GM18519 (cell line): ENCODE data around the gene TENT4A.
"Not testable (repeated sequence)": the region's sequence is repeated elsewhere in the genome, so short reads cannot be mapped to it uniquely, and the experiment has no call there.

Source experiments
- ATAC-seq: cut with Tn5 transposase; IDR thresholded peaks from one replicate; pipeline ENCODE4 v1.9.1; 2021; ENCODE audit warnings: mild to moderate bottlenecking, moderate library complexity; ENCODE audit not compliant: unreplicated experiment, low FRiP score

Gene TENT4A

DNA sequence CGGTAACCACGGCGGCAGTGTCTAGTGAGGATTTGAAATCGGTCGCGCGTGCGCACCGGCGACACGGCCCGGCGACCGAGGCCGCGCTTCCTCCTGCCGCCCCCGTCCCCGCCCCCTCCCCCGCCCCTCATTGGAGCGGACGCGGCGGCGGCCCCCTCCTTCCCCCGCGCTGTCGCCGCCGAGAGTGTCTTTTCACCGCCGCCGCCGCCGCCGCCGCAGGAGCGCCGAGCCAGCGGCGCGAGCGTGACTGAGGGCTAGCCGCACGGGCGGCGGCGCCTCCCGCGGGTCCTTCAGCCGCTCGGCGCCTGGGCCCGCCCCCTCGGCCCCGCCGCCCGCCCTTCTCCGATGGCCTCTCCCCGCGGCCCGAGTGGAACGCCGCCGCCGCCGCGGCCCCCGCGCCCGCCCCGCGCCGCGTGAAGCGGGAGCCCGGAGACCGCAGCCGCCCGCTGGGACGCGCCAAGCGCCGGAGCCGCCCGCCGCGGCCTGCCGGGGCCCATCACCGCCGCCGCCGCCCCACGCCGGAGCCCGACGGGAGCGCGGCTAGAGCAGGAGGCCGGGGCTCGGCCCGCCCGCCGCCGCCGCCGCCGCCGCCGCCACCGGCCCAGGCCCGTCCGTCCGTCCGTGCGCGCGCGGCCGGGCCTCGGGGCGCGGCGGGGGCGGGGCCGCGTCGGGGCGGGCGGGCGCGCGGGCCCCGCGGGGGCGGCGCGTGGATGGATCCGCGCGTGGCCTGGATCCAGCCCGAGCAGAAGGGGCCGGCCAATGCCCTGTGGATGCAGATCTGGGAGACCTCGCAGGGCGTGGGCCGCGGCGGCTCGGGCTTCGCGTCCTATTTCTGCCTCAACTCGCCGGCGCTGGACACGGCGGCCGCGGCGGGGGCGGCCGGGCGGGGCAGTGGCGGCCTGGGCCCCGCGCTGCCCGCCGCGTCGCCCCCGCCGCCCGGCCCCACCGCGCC is at the start of gene TENT4A:
TENT4A (plus strand) TSS at position 159 of the 952 bp plus-strand sequence; CDS start at position 711, 552 bp downstream.
- no peak for ATAC-seq

DNA sequence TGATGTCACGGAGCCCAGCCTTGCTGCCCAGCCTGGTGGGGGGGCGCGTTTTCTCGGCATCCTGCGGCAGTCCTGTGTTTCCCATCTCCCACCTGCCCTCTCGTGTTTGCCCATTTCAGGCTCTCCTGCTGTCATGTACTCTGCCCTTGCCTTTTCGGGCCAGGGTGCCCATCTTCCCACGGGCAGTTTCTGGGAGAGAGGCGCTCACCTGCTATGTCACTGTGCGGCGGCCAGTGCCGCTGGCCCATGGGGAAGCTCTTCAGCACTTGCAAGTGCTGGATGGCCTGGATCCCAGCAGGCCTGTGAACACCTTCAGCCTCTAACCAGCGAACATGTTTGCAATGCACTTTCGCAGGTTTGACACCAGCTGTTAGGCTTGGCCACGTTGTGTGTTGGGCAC is 46.5 kb upstream of the TENT4A start:
- ATAC-seq = no peak

DNA sequence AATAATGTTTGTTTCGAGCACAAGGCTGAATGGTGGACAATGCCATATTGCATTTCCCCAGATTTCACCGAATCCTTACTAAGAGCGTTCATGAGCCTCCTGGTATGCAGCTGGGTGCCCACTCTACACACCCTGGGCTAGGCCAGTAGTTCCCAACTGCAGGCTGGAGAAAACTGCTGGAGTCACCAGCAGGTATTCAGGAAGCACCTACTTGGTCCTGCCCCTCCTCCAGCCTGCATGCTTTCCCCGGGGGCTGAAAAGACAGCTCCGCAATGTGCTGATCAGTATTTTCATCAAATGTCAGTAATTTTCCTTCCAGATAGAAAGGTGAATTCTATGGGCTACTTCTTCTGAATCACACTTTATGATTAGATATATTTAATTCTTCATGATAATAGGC is 45.6 kb upstream of the TENT4A start:
- ATAC-seq = no peak

DNA sequence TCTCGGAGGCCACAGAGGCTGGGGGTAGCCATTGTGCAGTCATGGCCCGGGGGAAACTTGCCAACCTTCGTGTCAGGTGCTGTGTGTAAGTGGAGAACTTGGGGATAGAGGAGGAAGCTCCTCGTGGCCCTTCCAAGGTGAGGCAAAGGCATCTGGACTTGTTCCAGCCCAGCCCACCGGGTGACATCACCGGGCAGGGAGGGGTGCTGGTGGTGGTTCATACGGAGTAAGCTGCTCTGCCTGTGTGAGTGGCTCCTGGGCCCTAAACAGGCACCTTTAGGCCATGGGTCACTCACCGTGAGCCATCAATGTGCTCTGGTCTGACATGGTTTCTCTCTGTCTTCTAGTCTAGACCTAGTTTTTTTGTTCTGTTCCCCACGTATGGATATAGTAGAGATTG is 44.5 kb upstream of the TENT4A start:
- ATAC-seq = not testable (repeated sequence)

DNA sequence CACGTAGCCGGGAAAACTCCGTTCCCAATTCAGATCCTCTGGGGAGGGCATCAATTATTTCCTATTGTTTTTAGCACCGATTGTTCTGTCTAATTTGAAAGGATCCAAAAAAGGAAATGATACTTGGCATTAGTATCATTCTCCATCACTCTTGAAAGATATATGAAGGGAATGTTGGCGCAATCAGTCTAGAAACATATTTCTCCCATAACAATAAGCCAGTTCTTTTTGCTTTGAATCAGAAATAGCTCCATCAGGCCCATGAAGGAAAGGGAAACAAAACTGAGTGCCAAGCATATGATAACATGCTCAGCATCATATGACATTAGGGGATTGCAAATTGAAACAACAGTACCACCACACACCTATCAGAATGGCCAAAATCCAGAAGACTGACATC is 40.2 kb upstream of the TENT4A start:
- ATAC-seq = no peak

DNA sequence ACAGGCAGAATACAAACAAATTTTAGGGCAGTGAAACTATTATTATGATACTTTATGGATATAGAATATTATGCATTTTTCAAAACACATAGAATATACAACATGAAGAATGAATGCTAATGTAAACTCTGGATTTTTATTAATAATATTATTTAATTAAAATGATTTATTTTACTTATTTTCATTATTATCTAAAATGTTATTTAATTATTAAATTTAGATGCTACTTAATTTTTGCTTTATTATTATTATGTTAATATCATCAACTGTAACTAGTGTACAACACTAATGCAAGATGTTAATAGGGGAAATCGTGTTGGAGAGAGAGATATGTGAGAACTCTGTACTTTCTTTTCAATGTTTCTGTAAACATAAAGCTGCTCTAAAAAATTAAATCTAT is 39.3 kb upstream of the TENT4A start:
- no peak for ATAC-seq

DNA sequence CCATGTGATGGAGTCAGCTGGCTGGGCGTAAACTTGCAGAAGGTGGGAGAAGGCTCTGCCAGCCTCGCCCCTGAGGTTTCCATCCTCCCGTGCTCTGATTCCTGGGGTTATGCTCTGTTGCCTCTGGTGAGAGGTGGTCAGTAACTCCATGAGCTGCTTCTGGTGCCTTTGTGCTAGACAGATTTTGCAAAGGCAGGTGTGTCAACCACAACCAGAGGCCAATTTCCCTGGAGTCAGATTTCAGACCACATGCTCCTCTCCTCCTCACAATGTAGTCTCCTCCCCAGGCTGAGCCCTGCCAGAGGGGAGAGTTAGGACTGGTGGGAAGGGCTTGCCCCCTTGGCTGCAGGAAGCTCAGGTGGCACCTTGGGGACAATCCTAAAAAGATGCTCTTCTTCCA is 38.8 kb upstream of the TENT4A start:
- ATAC-seq = no peak

DNA sequence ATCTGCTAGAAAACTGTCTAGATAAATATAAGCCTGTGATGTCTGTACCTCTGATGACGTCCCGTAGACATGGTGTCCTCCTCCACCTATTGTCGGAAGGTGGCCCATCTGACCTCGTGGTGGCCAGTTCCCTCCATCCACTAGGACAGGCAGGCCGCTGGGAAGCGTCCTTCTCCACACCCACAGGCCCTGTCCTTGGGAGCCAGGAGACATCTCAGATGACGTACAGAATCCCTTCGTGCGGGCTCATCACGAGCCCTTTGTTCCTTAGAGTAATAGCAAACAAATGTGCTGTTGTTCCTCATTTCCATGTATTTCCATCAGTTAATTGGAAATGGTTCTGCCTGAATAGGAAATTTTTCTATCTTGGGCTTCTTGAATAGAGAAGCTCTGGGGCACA is 38.3 kb upstream of the TENT4A start:
- no peak for ATAC-seq

DNA sequence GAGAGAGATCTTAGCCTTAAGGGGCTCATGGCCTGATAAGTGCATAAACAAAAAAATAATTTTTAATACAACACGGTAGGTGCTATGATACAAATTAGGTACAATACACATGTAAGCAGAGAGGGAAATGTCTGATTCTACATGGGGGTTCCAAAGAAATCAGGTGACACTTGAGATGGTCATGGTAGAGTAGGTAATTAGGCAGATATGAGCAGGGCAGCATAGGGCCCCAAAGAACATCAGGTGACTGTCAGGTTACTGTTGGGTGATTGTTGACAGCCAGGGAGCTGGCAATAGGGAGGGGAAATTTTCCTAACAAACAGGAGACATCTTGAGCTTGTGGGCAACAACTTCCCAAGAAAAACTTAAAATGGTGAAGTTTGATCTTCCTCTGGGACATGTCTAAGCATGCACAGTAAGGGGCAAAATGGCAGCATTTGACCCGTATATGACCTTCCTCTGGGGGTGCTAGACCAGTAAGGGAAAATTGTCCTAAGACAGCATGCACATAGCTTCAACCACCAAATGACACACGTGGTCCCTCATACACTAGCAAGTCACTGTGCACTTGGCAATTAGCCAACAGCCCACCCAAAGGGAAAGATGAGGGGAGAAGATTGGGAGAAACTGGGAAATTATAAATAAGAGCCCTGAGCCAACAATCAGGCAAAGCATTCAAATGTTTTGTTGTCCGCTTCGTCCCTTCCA is 37.3 kb upstream of the TENT4A start:
- no peak for ATAC-seq

DNA sequence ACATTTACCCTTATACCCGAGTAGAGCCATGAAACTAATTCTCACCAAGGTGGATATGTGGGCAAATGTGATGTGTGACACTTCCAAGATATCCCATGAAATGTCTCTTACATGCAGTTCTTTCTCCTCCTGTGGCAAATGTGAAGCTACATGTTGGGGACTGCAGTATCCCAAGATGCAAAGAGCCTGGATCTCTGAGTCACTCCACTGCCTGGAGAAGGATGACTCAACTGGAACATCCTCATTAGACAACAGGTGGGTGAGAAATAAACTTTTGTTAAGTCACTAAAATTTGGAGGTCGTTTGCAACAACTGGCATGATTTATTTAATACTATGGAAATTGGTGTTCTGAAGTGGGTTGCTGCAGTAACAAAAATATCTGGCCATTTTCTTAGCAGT is 36.5 kb upstream of the TENT4A start:
- no peak for ATAC-seq

DNA sequence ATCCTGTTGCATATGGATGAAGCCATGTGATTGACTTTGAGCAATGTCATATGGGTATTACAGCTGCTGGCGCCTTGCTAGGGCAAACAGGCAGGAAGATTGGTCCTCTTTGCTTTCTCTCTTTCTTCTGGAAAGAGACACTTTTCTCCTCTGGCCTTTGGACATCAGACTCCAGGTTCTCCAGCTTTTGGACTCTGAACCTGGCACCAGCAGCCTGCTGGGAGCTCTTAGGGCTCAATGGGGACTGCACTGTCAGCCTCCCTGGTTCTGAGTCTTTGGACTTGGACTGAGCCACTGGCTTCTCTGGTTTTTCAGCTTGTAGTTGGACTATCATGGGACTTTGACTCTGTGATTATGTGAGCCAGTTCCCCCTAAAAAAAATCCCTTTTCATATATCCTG is 34.8 kb upstream of the TENT4A start:
- ATAC-seq = no peak

DNA sequence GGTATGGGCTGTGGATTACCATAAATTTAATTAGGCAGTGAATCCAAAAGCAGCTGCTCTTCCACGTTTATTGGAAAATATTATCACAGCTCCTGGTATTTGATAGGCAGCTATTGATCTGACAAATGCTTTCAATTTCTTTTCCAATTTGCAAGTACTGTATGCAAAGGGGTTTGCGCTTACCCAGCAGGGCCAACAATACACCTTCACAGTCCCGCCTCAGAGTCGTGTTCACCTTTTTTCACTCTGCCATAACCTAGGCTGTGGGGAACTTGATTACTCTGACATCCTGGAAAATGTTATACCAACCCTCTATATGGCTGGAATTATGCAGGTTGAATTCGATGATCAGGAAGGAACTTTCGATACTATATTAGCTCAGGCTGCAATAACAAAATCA is 32.3 kb upstream of the TENT4A start:
- no peak for ATAC-seq

DNA sequence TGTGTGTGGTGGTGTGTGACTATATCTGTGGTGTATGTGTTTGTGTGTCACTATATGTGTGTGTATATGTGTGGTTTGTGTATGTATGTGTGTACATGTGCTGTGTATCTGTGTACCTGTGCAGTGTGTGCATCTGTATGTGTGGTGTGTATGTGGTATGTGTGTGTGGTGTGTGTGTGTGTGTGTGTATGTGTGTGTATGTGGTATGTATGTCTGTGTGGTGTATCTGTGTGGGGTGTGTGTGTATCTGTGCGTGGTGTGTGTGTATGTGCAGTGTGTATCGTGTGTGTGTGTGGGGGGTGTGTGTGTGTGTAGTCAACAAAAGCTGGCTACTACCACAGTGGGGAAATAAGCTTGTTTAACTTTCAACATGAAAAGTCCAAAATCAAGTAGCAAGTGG is 31.6 kb upstream of the TENT4A start:
- no peak for ATAC-seq

DNA sequence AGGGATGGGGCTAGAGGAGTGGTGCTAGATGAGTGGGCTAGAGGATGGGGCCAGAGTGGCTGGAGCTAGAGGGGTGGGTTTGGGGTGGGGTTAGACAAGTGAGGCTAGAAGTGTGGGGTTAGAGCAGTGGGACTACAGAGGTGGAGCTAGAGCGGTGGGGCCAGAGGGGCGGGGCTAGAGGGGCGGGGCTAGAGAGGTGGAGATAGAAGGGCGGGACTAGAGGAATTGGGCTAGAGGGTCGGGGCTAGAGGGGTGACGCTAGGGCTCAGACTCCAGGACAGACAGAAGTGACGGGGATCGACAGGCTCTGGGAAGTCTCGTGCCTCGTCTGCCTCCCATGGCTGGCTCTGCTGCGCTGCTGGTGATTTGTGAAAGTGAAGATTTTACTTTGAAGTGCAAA is 31.0 kb upstream of the TENT4A start:
- ATAC-seq = no peak

DNA sequence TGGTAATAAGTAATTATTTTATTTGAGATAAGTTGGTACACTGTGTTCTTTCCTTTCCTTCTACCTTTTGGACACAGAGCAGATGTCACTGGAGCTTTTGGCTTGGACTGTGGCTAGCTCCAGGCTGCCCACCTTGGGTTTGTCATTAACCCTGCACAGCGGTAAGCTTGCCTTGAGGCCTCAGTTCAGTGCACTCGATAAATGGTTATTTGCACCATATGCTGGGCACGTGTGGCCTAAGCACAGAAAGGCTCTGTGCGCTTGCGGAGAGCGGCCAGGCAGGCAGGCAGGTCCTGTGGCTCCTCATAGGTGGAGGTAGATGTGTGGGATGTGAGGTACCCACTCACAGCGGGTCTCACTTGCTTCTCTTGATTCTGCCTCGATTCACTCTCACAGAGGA is 30.0 kb upstream of the TENT4A start:
- ATAC-seq = no peak

DNA sequence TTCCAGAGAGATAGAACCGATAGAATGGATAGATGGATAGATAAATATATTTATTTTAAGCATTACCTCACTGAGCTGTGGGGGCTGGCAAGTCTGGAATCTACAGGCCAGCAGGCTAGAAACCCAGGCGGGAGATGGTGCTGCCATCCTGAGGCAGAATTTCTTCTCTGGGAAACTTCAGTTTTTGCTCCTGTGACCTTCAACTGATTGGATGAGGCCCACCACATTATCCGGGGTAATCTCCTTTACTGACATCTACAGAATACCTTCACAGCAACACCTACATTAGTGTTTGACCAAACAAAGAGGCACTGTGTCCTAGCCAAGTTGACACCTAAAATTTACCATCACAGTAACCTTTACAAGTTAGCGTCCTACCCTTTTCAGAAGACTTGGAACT is 29.2 kb upstream of the TENT4A start:
- no peak for ATAC-seq

DNA sequence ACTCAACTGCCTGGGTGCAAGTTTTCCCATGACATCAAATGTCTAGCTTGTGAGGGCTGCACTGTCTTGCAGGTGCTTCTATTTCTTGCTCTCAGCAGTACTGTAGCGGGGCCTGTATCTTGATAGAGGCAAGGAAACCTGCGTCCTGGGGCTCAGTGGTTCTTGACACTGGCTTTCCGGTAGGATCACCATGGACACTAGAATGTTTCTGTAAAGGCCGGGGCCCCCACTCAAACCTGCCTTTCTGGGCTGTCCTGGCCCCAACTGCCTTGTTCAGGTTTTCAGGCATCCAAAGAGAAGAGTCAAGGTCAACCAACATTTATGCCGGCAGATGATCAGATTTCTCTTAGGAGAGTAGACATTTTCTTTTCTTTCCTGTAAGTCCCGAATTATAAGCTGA is 26.7 kb upstream of the TENT4A start:
- no peak for ATAC-seq

DNA sequence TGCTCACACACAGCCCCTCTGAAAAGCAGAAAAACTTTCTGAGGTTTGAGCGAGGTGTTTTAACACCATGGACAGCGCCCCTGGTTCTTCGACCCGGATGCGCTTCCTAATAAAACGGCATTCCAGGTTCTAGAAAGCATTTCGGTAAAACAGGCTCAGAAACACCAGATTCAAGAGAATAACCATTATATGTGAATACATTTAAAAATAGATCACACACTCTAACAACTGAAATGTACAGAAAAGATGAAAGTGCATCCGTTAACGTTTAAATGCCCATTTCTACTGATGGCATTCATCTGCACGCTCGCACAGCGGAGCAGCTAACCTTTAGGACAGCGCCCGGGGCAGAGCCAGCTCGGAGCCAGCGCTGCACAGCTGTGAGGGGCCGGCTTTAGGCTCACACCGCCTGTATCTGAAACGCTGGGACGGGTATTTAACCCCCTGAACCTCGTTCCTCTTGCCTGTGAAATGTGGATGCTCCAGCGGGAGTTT is 26.3 kb upstream of the TENT4A start:
- no peak for ATAC-seq

DNA sequence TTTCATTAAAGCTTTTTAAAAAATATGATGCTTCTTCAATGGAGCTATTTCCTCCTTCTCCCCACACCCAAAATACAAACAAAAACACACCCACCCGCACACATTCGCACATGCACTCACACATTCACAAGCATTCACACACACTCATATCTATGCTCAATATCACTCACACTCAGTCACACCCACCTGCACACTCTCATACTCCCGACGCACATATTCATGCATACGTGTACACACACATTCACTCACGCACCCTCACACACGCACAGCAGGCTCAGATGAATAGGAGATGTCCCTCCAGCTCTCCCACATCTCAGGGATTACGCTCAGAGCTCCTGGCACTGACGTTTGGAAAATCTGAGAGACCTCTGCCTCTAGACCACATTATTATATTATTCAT is 25.7 kb upstream of the TENT4A start:
- ATAC-seq = no peak

DNA sequence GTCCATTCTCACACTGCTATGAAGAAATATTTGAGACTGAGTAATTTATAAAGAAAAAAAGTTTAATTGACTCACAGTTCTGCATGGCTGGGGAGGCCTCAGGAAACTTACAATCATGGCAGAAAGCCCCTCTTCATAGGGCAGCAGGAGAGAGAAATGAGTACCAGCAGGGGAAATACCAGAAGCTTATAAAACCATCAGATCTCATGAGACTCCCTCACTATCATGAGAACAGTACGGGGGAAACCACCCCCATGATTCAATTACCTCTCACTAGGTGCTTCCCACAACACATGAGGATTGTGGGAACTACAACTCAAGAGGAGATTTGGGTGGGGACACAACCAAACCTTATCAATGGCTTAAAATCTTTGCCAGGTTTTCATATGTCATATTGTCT is 20.3 kb upstream of the TENT4A start:
- no peak for ATAC-seq

DNA sequence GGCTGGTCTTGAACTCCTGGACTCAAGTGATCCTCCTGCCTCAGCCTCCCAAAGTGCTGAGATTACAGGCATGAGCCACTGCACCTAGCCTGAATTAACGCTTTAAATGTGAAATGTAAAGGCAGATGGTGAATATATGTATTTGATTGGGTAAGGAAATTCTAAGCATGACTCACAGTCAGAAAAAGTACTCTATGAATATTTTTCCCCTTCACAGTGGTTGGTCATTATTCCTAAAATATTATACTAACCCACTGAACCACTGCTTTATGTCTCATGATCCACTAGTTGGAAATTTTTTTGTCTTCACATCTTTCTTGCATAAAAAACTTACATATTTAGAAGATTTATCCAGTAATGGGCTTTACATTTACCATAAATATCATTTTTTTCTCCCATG is 14.5 kb upstream of the TENT4A start:
- no peak for ATAC-seq

DNA sequence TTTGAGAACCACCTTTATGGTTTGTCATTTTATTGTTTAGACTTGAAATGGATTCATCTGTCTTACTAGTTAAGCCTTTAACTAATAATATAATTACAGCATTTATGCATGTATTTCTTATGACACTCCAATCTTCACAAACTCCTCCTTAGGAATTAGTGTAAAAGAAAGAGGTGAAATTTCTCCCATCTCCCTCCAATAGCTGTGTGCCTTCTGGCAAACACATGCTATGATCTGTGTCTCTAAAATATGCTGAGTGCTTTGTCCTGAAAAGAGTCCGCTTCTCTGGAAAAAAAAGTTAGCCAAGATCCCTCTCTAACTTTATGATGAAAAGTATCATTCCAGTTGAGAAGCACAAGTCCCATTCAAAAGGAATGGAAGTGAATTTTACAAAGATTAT is 13.9 kb upstream of the TENT4A start:
- no peak for ATAC-seq
